H1 (cell line): Measurements from ENCODE around the gene KISS1. TPM values are rescaled to one million over a fixed set of nuclear protein-coding genes. Genes with fewer than 3 reads are reported as not detected.

Experiments used
- CHD1 ChIP-seq: IDR thresholded peaks from 2 replicates; pipeline ENCODE4 v1.6.1; 2012; ENCODE audit warnings: low read depth, low read length, improper control_type of control experiment
- KDM5A ChIP-seq: fragments of 200-600 bp; IDR thresholded peaks from 2 replicates; pipeline ENCODE4 v1.7.1; 2012; ENCODE audit warnings: mild to moderate bottlenecking, low read length, inconsistent platforms, mixed read lengths
- MAFK ChIP-seq: IDR thresholded peaks from 2 replicates; pipeline ENCODE4 v1.6.1; 2012; ENCODE audit warnings: low read depth, mild to moderate bottlenecking, improper control_type of control experiment, low read length
- PHF8 ChIP-seq: fragments of 200-600 bp; sonication (generic); conservative IDR thresholded peaks from 2 replicates; pipeline ENCODE4 v1.7.1; 2012; ENCODE audit warnings: low read depth, mild to moderate bottlenecking, inconsistent platforms, low read length, moderate library complexity
- SIX5 ChIP-seq: IDR thresholded peaks from 2 replicates; pipeline ENCODE4 v1.6.1; 2011; ENCODE audit warnings: mild to moderate bottlenecking, low read depth, low read length
- polyA plus RNA-seq, 7 experiments: library from polyadenylated mRNA; depleted of rRNA in 3 of 7; stranded (reverse) in 5 of 7; unstranded in 2 of 7; fragments of >200 nt in 5 of 7; fragments of 200-250 nt in 2 of 7; gene quantifications; 1 replicate in 5 of 7; 2 replicates in 1 of 7; 4 replicates in 1 of 7; pipeline versions ENCODE4 v1.2.1 to v1.2.3, GENCODE V29; 2011 to 2013; ENCODE audit warnings: missing spikeins in 2 of 7, mixed read lengths in 2 of 7
- total RNA-seq: library from RNA; stranded (reverse); fragmentation: NEBNext Ultra II Directional; extraction: Animal tissue kit (Norgen Biotek cat#: 25700); gene quantifications from 2 replicates; pipeline ENCODE4 v1.2.1, GENCODE V29; 2021
- TF ChIP-seq, protein P1 (sequence below): IDR thresholded peaks from 2 replicates; pipeline ENCODE4 v1.6.1; 2011; ENCODE audit warnings: low read depth, mild to moderate bottlenecking, low read length; ENCODE audit not compliant: insufficient read depth
- TF ChIP-seq, protein P2 (sequence below): IDR thresholded peaks from 2 replicates; pipeline ENCODE4 v1.6.1; 2011; ENCODE audit warnings: low read length, improper control_type of control experiment

Gene KISS1
- total and polyA plus RNA-seq, 2 of the 8 experiments (the other 6 are each of a cell fraction or from before 2014, with no cell fraction given), result 0.71 TPM; not detected in 1

DNA sequence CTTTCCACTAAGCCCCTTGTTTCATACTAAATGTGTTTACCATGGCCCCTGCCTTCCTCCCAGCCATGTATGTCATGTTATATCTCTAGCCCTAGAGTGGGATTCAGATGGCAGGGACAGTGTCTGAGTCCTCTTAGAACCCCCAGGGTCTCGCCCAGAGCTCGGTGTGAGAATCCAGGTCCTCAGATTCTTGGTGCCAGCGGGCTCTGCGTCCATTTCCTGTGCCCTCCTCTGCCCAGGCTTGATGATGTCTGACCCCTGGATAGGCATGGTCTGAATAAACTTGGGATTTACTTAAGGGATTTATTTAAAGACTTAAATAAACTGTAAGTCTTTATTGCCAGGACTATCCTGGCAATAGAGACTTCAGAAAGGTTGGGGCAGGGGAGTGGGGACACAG, 6.2 kb upstream of the KISS1 start (continued):
- TF ChIP-seq, protein P1, sequence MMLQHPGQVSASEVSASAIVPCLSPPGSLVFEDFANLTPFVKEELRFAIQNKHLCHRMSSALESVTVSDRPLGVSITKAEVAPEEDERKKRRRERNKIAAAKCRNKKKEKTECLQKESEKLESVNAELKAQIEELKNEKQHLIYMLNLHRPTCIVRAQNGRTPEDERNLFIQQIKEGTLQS, result no peak
- TF ChIP-seq CHD1 (no peak), PHF8 (no peak), KDM5A (no peak), MAFK (no peak), SIX5 (no peak)
- TF ChIP-seq, protein P2, sequence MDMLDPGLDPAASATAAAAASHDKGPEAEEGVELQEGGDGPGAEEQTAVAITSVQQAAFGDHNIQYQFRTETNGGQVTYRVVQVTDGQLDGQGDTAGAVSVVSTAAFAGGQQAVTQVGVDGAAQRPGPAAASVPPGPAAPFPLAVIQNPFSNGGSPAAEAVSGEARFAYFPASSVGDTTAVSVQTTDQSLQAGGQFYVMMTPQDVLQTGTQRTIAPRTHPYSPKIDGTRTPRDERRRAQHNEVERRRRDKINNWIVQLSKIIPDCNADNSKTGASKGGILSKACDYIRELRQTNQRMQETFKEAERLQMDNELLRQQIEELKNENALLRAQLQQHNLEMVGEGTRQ, result no peak
- TF ChIP-seq, all 59 proteins: peak for 0
